ENCODE data around the gene NRXN2.

DNA sequence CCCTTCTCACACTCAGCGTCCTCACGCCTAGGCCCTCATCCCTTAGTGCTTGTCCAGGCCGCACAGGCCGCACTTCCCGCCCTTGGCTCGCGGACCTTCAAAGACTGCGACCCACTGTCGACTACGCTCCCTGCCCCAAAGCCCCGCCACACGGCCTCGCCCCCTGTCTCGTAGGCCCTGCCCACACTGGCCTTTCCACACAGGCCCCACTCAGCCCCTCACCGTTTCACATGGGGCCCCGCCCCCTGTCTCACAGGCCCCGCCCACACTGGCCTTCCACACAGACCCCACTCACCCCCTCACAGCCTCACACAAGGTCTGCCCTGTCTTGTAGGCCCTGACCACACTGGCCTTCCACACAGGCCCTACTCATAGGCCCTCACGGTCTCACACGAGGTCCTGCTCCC, 11.0 kb downstream of the NRXN2 start:
- TF ChIP-seq, protein P1, sequence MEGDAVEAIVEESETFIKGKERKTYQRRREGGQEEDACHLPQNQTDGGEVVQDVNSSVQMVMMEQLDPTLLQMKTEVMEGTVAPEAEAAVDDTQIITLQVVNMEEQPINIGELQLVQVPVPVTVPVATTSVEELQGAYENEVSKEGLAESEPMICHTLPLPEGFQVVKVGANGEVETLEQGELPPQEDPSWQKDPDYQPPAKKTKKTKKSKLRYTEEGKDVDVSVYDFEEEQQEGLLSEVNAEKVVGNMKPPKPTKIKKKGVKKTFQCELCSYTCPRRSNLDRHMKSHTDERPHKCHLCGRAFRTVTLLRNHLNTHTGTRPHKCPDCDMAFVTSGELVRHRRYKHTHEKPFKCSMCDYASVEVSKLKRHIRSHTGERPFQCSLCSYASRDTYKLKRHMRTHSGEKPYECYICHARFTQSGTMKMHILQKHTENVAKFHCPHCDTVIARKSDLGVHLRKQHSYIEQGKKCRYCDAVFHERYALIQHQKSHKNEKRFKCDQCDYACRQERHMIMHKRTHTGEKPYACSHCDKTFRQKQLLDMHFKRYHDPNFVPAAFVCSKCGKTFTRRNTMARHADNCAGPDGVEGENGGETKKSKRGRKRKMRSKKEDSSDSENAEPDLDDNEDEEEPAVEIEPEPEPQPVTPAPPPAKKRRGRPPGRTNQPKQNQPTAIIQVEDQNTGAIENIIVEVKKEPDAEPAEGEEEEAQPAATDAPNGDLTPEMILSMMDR (IDR thresholded peaks at IDR 0.05; ENCODE audit: low read length): no peak
- no peak for TF ChIP-seq EZH2 (IDR thresholded peaks at IDR 0.05; ENCODE audit: borderline replicate concordance, low read length)
